ENCODE measurements around the gene PLXNA4. TPM values are rescaled to one million over a fixed set of nuclear protein-coding genes. Genes with fewer than 3 reads are reported as not detected.

The PLXNA4 gene
- total RNA-seq, 4 donors from 2014 or later, result 1.1 to 2.8 (median 1.4) TPM

DNA sequence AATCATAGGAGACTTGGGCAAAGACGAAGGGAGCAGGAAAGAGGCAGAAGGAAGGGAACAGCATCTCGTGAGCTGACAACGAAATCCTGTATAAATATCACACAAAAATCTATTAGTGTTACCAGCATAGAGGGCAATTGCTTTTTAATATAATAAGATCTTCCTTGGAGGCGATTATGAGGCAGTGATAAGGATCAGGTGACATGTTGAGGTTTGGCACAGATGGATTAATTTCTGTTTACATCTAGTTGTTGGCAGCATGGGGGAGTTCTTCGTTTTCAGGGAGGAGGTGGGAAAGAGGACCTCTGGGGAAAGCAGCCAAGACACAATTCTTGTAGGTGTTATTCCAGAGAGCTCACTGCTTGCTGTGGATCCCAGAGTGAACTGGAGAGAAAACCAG is 163.8 kb downstream of the PLXNA4 start:
- no peaks in the 10 kb centered on the region for H3K9me3 ChIP-seq
- H3K27ac ChIP-seq, result no peak overlapping the region
- WGBS, 2 donors (ENCODE audit: low coverage in 1 of 2), result 61 to 62% methylated on average over 3 to 5 of the region's 5 CpGs
- no peaks in the 10 kb centered on the region for H3K27me3 ChIP-seq
- no peaks in the 10 kb centered on the region for H3K36me3 ChIP-seq
- TF ChIP-seq POLR2A (IDR thresholded peaks at IDR 0.05), result no peak
- TF ChIP-seq, protein P1, sequence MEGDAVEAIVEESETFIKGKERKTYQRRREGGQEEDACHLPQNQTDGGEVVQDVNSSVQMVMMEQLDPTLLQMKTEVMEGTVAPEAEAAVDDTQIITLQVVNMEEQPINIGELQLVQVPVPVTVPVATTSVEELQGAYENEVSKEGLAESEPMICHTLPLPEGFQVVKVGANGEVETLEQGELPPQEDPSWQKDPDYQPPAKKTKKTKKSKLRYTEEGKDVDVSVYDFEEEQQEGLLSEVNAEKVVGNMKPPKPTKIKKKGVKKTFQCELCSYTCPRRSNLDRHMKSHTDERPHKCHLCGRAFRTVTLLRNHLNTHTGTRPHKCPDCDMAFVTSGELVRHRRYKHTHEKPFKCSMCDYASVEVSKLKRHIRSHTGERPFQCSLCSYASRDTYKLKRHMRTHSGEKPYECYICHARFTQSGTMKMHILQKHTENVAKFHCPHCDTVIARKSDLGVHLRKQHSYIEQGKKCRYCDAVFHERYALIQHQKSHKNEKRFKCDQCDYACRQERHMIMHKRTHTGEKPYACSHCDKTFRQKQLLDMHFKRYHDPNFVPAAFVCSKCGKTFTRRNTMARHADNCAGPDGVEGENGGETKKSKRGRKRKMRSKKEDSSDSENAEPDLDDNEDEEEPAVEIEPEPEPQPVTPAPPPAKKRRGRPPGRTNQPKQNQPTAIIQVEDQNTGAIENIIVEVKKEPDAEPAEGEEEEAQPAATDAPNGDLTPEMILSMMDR (IDR thresholded peaks at IDR 0.05), result no peak
- TF ChIP-seq POLR2AphosphoS5 (IDR thresholded peaks at IDR 0.05), result no peak
- TF ChIP-seq EP300 (IDR thresholded peaks at IDR 0.05; ENCODE audit: low read depth), result no peak
- DNase-seq, result no peak
- in situ Hi-C loops (cut with MboI; ENCODE audit: low pct_ligation_motif_present in 1 of 4, low pct_unique_long_range_greater_than_20kb in 1 of 4, low sequenced_read_pairs in 3 of 4) (no loop called here), intact Hi-C loops (cut with DNase I; ENCODE audit: low total_unique reads) (no loop called here)
- H3K4me1 ChIP-seq, result no peaks in the 10 kb centered on the region
- no peak overlapping the region for H3K4me3 ChIP-seq

DNA sequence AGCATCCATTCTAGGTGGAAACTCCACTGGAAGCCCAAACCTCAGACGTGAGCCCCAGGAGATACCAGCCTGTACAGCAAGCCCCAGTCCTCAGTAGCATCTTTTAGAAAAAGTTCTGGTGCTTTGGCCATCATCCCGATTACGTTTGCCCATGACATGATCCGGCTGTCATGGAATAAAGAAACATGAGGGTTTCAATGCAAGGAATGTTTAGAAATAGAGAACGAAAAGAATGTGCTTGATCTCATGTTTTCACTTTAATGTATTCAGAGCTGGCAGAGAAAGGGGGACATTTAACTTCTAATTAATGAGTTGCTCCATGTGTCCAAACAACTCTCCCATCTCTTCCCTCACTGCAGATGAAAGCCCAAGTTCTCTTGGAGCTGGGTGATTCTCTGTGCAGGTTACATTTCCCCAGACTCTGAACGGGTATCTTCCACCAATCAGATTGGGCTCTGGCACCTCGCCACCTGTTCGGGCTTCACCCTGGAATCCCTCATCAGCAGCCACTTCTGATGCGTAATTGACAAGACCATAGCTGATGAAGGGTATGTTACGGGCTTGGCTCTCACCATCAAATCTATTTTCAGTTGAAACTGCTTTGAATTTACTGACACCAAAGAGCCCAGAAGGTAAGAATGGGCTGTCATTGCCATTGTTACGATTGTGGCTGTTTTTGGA is 165.3 kb downstream of the PLXNA4 start:
- DNase-seq, result no peak
- H3K4me1 ChIP-seq, result no peaks in the 10 kb centered on the region
- H3K36me3 ChIP-seq, result no peaks in the 10 kb centered on the region
- no peak overlapping the region for H3K4me3 ChIP-seq
- no peak for TF ChIP-seq EP300 (IDR thresholded peaks at IDR 0.05; ENCODE audit: low read depth)
- no peak for TF ChIP-seq POLR2AphosphoS5 (IDR thresholded peaks at IDR 0.05)
- TF ChIP-seq POLR2A (IDR thresholded peaks at IDR 0.05), result no peak
- TF ChIP-seq, protein P1 (IDR thresholded peaks at IDR 0.05), result no peak
- intact Hi-C loops (cut with DNase I; ENCODE audit: low total_unique reads) (no loop called here), in situ Hi-C loops (cut with MboI; ENCODE audit: low pct_ligation_motif_present in 1 of 4, low pct_unique_long_range_greater_than_20kb in 1 of 4, low sequenced_read_pairs in 3 of 4) (no loop called here)
- no peaks in the 10 kb centered on the region for H3K27me3 ChIP-seq
- 60 to 84% methylated on average over 2 to 11 of the region's 11 CpGs for WGBS, 2 donors (ENCODE audit: low coverage in 1 of 2)
- no peak overlapping the region for H3K27ac ChIP-seq
- no peaks in the 10 kb centered on the region for H3K9me3 ChIP-seq

DNA sequence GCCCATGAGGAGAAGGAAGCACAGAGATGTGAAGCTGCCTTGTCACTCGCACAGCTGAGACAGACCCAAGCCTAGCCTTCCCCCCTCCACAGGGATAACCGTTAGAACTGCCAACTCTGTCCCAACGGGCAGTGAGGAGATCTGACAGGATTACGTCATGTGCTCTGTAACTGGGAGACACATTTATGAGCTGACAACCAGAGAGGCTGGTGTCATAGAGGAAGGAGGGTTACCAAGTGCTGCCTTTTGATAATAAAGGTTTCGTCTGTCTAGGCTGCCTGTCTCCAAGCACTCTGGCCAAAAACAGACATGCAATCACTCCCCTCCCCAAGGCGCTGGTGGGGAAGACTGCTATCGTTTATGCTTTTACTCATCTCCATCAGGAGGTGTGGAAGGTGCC is 165.9 kb downstream of the PLXNA4 start:
- no peaks in the 10 kb centered on the region for H3K9me3 ChIP-seq
- in situ Hi-C loops (cut with MboI; ENCODE audit: low pct_ligation_motif_present in 1 of 4, low pct_unique_long_range_greater_than_20kb in 1 of 4, low sequenced_read_pairs in 3 of 4) (no loop called here), intact Hi-C loops (cut with DNase I; ENCODE audit: low total_unique reads) (no loop called here)
- WGBS, 2 donors (ENCODE audit: low coverage in 1 of 2), result 45% methylated on average over 7 of the region's 7 CpGs; no CpG with 5 or more reads in 1 of the 2 donors
- H3K27me3 ChIP-seq, result no peaks in the 10 kb centered on the region
- TF ChIP-seq EP300 (IDR thresholded peaks at IDR 0.05; ENCODE audit: low read depth), result no peak
- no peak for TF ChIP-seq POLR2A (IDR thresholded peaks at IDR 0.05)
- TF ChIP-seq POLR2AphosphoS5 (IDR thresholded peaks at IDR 0.05), result no peak
- TF ChIP-seq, protein P1 (IDR thresholded peaks at IDR 0.05), result no peak
- H3K4me3 ChIP-seq, result no peak overlapping the region
- no peak overlapping the region for H3K27ac ChIP-seq
- no peak for DNase-seq
- no peaks in the 10 kb centered on the region for H3K4me1 ChIP-seq
- no peaks in the 10 kb centered on the region for H3K36me3 ChIP-seq

DNA sequence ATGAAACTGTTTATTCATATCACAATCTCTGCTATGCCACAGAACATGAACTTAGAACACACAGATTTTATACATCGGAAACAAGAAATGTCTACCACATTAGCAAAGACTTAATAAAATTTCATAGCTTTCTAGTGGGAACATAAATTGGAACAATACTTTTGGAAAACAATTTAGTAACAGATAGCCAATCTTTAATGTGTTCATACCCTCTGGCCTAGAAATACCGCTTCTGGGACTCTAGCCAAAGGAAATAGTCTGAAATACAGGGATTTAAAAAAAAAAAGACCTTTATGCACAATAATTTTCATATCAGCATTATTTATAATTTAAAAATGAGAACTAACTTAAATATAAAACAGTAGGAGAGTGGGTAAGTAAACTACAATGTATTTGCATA is 168.5 kb downstream of the PLXNA4 start:
- no peak for DNase-seq
- in situ Hi-C loops (cut with MboI; ENCODE audit: low pct_ligation_motif_present in 1 of 4, low pct_unique_long_range_greater_than_20kb in 1 of 4, low sequenced_read_pairs in 3 of 4), result no loop called here
- WGBS, 2 donors (ENCODE audit: low coverage in 1 of 2), result 61 to 86% methylated on average over 2 of the region's 2 CpGs

More for the DNA sequence above, 168.5 kb downstream of the PLXNA4 start:
- H3K27ac ChIP-seq, result no peak overlapping the region
- no peaks in the 10 kb centered on the region for H3K9me3 ChIP-seq
- H3K27me3 ChIP-seq, result no peaks in the 10 kb centered on the region
- H3K4me3 ChIP-seq, result no peak overlapping the region
- H3K36me3 ChIP-seq, result no peaks in the 10 kb centered on the region
- H3K4me1 ChIP-seq, result peaks cover 0 to 3% (median 0%) of the 10 kb centered on the region in 4 donors
- intact Hi-C loops (cut with DNase I; ENCODE audit: low total_unique reads), result no loop called here
- TF ChIP-seq POLR2AphosphoS5 (IDR thresholded peaks at IDR 0.05), result no peak
- TF ChIP-seq, protein P1 (IDR thresholded peaks at IDR 0.05), result no peak
- no peak for TF ChIP-seq POLR2A (IDR thresholded peaks at IDR 0.05)
- TF ChIP-seq EP300 (IDR thresholded peaks at IDR 0.05; ENCODE audit: low read depth), result no peak
